ENCODE results near the gene HERC5. TPM values are rescaled to one million over a fixed set of nuclear protein-coding genes. Genes with fewer than 3 reads are reported as not detected.

HERC5 gene
- total and polyA plus RNA-seq, 2 donors = 6.5 to 9.1 TPM

DNA sequence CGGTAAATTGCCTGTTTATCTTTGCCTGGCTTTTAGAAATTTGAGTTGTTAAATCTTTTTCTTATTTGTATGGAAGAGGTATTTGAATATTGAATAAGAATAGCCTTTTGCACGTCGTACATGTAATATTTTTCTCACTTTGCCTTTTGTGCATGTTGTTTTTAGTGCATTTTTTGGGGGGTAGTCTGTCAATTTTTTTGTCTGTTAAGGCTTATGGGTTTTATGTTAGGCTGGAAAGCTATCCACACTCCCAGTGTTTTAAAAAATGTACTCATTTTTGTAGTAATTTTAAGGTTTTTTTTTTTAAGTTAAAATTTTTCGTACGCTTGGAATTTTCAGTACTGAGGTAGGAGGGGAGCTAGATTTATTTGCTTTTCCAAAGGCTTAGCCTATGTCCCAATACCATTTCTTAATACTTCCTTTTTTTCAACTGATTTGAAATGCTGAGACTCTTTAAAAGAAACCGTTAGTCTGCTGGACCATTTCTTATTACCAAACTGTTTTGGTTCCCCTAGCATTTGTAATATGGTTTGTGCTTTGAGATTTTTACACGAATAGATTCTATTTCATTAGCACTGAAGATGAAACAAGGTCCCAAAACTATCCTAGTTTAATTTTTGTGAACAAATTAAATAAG lies 1.3 kb downstream of the HERC5 start:
- no peak for DNase-seq (ENCODE audit: extremely low spot score)
- WGBS = 50% methylated on average over 7 of the region's 7 CpGs

DNA sequence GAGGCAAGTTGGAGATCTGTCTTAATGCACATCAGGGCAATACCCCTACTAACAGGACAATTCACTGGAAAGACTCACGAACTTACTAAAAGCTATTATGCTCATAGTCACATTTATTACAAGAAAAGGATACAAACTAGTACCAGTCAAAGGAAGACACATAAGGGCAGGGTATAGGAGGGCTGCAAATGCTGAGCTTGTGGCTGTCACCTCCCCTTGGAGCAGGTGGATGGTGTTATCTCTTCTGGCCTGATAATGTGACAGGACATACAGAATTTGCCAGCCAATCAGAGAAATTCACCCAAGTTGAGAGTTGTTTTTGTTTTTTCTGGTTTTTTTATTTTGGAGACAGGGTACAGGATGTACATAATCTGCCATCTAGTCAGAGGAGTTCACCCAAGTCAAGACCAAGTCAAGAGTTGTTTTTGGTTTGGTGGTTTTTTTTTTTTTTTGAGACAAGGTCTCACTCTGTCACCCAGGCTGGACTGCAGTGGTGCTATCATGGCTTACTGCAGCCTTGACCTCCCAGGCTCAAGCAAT lies 8.8 kb downstream of the HERC5 start:
- H3K27ac ChIP-seq (ENCODE audit: low read depth) = no peak overlapping the region
- no peaks in the 10 kb centered on the region for H3K4me1 ChIP-seq (ENCODE audit: insufficient read depth)
- no peaks in the 10 kb centered on the region for H3K36me3 ChIP-seq (ENCODE audit: insufficient read depth)
- DNase-seq (ENCODE audit: extremely low spot score) = no peak
- H3K4me3 ChIP-seq (ENCODE audit: low read depth, low read length) = no peak overlapping the region
- WGBS = 91% methylated on average over 1 of the region's 1 CpG

More for the DNA sequence above, 1.3 kb downstream of the HERC5 start:
- peak overlapping the region; percentile 76 for H3K4me3 ChIP-seq (ENCODE audit: low read depth, low read length)
- no peaks in the 10 kb centered on the region for H3K4me1 ChIP-seq (ENCODE audit: insufficient read depth)
- no peaks in the 10 kb centered on the region for H3K36me3 ChIP-seq (ENCODE audit: insufficient read depth)
- no peak overlapping the region for H3K27ac ChIP-seq (ENCODE audit: low read depth)

DNA sequence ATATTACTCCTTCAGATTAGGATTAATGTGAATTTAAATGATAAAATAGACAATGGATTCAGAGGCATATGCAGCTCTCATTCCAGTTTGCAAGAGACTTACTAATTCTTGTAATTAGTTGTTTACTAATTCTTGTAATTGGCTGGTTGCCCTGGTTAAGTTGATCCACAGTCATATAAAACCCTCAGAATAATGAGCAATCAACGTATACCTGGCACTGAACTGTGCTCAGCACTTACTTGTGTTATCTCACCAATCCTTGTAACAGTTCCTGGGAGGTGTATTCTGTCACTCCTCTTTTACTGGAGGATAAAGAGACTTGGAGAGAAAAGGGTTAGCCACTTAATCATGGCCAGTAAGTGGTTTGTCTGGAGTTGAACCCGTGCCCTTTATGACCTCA lies 10.5 kb downstream of the HERC5 start:
- H3K36me3 ChIP-seq (ENCODE audit: insufficient read depth) = no peaks in the 10 kb centered on the region
- WGBS = 64% methylated on average over 2 of the region's 2 CpGs
- no peak overlapping the region for H3K4me3 ChIP-seq (ENCODE audit: low read depth, low read length)
- no peak overlapping the region for H3K27ac ChIP-seq (ENCODE audit: low read depth)
- no peaks in the 10 kb centered on the region for H3K4me1 ChIP-seq (ENCODE audit: insufficient read depth)
- no peak for DNase-seq (ENCODE audit: extremely low spot score)

DNA sequence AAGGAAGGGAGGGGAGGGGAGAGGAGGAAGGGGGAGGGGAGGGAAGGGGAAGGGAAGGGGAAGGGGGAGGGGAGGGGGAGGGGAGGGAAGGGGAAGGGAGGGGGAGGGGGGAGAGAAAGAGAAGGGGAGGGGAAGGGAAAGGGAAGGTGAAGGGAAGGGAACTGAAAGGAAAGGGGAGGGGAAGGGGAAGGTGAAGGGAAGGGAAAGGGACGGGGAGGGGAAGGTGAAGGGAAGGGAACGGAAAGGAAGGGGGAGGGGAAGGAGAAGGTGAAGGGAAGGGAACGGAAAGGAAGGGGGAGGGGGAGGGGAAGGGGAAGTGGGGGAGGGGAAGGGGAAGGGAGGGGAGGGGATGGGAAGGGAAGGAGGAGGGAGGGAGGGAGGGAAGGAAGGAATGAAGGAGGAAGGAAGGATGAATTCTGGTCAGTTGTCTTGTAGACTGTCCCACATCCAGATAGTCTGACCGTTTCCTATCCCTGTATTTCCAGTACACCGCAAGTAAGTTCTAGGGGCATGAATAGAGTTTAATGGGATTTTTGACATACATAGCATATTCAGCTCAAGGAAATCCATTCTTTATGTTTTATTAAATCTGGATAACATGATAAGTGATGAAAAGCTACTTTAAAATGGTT lies 20.4 kb downstream of the HERC5 start:
- no peak overlapping the region for H3K27ac ChIP-seq (ENCODE audit: low read depth)
- H3K4me3 ChIP-seq (ENCODE audit: low read depth, low read length) = no peak overlapping the region
- WGBS = 83% methylated on average over 5 of the region's 5 CpGs
- H3K36me3 ChIP-seq (ENCODE audit: insufficient read depth) = peaks cover 2% of the 10 kb centered on the region
- no peak for DNase-seq (ENCODE audit: extremely low spot score)
- no peaks in the 10 kb centered on the region for H3K4me1 ChIP-seq (ENCODE audit: insufficient read depth)

DNA sequence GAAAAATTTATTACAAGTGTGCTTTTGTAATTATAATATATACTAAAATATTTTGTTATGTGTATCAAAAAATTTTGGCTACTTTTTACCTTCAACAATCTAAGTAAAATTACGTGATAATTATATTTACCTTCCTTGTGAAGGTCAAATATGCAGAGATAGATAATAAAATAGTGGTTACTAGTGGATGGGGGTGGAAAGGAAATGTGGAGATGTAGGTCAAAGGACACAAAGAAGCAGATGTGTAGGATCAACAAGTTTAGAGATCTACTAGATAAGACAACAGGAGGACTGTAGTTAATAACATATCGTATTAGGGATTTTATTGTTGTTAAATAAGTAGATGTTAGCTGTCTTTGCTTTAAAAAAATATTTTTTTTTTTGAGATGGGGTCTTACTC lies 21.3 kb downstream of the HERC5 start:
- DNase-seq (ENCODE audit: extremely low spot score) = no peak
- Histone ChIP-seq H3K36me3 (ENCODE audit: insufficient read depth) (peaks cover 2% of the 10 kb centered on the region), H3K4me1 (ENCODE audit: insufficient read depth) (no peaks in the 10 kb centered on the region), H3K4me3 (ENCODE audit: low read depth, low read length) (no peak overlapping the region), H3K27ac (ENCODE audit: low read depth) (no peak overlapping the region)
- 83% methylated on average over 2 of the region's 2 CpGs for WGBS

DNA sequence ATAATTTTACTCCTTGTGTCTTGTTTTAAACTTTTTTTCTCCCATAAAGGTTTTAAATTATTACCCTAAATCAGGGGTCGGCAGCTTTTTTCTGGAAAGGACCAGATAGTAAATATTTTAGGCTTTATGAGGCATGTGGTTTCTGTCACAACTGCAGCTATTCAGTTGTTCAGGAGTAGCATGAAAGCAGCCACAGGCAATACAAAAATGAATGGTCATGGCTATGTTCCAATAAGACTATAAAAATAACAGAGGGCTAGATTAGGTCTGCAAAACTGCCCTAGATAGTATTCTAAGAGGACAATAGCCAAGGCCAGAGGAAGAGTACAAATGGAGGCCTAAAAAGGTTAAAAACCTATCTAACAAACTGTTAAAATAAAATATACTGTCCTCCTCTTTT lies 24.6 kb downstream of the HERC5 start:
- WGBS = 22% methylated on average over 1 of the region's 1 CpG

DNA sequence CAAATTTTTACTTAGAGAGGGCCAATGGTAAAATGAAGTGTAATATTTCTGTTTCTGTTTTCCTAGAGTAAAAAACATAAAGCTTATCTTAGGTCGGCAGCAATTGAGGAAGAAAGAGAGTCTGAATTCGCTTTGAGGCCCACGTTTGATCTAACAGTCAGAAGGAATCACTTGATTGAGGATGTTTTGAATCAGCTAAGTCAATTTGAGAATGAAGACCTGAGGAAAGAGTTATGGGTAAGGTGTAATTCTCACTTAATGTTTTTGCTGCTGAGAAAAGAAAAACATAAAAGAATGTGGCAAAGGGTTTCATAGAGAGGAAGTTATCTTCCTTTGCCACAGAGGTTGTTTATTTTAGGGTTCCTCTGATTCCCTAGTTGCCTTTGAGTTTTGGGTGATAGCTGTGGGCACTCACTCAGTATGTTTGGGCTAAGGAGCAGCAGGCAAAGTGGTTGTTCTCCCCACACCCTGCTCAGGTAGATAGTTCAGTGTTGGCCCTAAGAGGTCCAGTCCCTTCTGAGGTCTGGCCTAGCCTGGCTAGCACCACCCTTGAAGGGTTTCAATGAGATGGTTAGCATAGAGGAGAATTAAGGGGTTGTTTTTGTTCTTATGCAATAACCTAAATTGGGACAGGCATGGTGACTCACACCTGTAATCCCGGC lies 32.3 kb downstream of the HERC5 start:
- 71% methylated on average over 4 of the region's 4 CpGs for WGBS
- no peak for DNase-seq (ENCODE audit: extremely low spot score)

More for the DNA sequence above, 24.6 kb downstream of the HERC5 start:
- peaks cover 2% of the 10 kb centered on the region for H3K36me3 ChIP-seq (ENCODE audit: insufficient read depth)
- no peak overlapping the region for H3K4me3 ChIP-seq (ENCODE audit: low read depth, low read length)
- no peak overlapping the region for H3K27ac ChIP-seq (ENCODE audit: low read depth)
- no peak for DNase-seq (ENCODE audit: extremely low spot score)
- no peaks in the 10 kb centered on the region for H3K4me1 ChIP-seq (ENCODE audit: insufficient read depth)

DNA sequence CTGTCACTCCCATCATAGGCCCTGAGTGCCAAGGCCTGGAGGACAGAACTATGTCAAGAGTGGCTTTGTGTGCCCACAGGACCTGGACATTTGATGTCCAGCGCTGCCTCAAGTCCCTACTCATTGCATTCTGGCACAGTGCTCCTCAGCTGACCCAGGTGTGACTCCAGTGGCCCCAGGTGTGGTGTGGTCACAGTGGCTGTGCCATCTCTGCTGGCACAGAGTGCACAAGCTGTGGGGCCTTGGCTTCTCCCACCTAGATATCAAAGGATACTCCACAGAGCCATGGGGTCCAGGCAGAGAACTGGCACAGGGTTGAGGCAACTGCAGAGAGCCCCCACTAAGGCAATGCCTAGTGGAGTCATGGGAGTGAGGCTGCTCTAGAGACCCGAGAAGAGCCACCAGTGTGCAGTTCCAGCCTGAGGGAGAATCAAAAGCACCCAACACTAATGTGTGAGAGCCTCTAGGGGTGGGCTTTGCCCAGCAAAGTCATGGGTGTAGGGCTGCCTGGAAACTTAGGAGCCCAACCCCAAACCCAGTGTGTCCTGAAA lies 41.0 kb downstream of the HERC5 start:
- 91% methylated on average over 2 of the region's 2 CpGs for WGBS
- H3K4me3 ChIP-seq (ENCODE audit: low read depth, low read length) = no peak overlapping the region
- DNase-seq (ENCODE audit: extremely low spot score) = no peak
- no peaks in the 10 kb centered on the region for H3K4me1 ChIP-seq (ENCODE audit: insufficient read depth)
- no peaks in the 10 kb centered on the region for H3K36me3 ChIP-seq (ENCODE audit: insufficient read depth)
- no peak overlapping the region for H3K27ac ChIP-seq (ENCODE audit: low read depth)

More for the DNA sequence above, 32.3 kb downstream of the HERC5 start:
- H3K27ac ChIP-seq (ENCODE audit: low read depth) = no peak overlapping the region
- peaks cover 1% of the 10 kb centered on the region for H3K36me3 ChIP-seq (ENCODE audit: insufficient read depth)
- H3K4me1 ChIP-seq (ENCODE audit: insufficient read depth) = no peaks in the 10 kb centered on the region
- no peak overlapping the region for H3K4me3 ChIP-seq (ENCODE audit: low read depth, low read length)

DNA sequence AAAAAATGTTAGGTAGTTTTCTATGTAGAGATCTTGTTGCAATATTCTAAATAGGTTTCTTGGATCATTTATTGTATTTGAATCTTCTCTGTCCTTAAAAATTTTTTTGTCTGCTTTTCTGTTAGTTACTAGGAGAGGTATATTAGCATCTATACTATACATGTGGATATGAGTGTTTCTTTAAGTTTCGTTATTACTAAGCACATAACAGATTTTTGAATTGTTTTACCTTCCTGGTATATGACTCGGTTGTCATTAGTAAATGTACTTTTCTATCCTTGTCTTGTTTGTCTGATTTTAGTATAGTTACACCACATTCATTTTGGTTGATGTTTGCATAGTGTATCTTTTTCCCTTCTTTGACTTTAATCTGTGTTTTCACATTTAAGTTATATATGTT lies 46.4 kb downstream of the HERC5 start:
- Histone ChIP-seq H3K4me1 (ENCODE audit: insufficient read depth) (no peaks in the 10 kb centered on the region), H3K36me3 (ENCODE audit: insufficient read depth) (no peaks in the 10 kb centered on the region), H3K4me3 (ENCODE audit: low read depth, low read length) (no peak overlapping the region), H3K27ac (ENCODE audit: low read depth) (no peak overlapping the region)
- 94% methylated on average over 2 of the region's 2 CpGs for WGBS
- no peak for DNase-seq (ENCODE audit: extremely low spot score)

DNA sequence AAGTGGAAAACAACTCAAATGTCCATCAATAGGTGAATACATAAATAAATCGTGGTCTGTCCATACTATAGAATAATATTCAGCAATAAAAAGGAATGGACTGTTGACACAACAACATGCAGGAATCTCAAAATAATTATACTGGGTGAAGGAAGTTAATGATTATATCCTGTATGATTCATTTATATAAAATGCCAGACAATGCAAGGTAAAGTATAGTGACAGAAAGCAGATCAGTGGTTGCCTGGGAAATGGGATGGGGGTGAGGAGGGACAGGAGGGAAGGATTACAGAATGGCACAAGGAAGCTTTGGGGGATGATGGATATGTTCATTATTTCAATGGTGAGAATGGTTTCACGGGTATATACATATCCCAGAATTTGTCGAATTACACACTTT lies 54.3 kb downstream of the HERC5 start:
- WGBS = 89% methylated on average over 3 of the region's 3 CpGs

DNA sequence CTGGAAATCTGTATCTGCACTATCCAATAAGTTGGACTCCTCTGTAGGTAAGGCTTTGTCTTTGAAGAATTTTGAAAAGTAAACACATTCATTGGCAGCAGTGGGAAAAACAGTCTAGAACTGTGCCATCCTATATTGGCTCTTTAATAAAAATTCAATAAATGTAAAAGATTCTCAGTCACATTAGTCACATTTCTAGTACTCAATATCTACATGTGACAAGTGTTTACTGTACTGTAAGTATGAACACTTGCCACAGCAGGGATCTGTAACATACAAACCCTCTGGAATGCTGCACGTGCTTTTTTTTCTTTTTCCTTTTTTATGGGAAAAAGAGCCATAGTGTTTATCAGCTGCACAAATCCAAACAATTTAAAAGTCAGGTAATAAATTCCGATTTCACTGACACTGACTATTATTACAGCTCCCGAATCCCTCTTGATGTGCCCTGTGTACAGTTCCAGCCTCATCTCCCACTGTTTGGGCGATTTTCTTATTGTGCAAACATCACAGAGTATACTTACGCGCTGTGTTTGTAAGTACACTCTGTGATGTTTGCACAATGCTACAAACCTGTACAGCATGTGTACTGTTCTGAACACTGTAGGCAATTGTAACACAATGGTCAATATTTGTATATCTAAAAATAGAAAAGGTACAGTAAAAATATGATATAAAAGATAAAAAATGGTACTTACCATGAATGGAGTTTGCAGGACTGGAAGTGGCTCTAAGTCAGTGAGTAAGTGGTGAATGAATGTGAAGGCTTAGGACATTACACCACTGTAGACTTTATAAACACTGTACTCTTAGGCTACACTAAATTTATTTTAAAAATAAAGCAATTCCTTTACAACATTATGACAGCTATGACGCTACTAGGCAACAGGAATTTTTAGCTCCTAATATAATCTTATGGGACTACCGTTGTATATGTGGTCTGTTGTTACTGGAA lies 57.9 kb downstream of the HERC5 start:
- Histone ChIP-seq H3K4me3 (ENCODE audit: low read depth, low read length) (no peak overlapping the region), H3K27ac (ENCODE audit: low read depth) (no peak overlapping the region), H3K4me1 (ENCODE audit: insufficient read depth) (no peaks in the 10 kb centered on the region), H3K36me3 (ENCODE audit: insufficient read depth) (no peaks in the 10 kb centered on the region)
- 60% methylated on average over 8 of the region's 8 CpGs for WGBS
- no peak for DNase-seq (ENCODE audit: extremely low spot score)

More for the DNA sequence above, 54.3 kb downstream of the HERC5 start:
- Histone ChIP-seq H3K27ac (ENCODE audit: low read depth) (no peak overlapping the region), H3K4me3 (ENCODE audit: low read depth, low read length) (no peak overlapping the region), H3K36me3 (ENCODE audit: insufficient read depth) (no peaks in the 10 kb centered on the region), H3K4me1 (ENCODE audit: insufficient read depth) (no peaks in the 10 kb centered on the region)
- no peak for DNase-seq (ENCODE audit: extremely low spot score)

DNA sequence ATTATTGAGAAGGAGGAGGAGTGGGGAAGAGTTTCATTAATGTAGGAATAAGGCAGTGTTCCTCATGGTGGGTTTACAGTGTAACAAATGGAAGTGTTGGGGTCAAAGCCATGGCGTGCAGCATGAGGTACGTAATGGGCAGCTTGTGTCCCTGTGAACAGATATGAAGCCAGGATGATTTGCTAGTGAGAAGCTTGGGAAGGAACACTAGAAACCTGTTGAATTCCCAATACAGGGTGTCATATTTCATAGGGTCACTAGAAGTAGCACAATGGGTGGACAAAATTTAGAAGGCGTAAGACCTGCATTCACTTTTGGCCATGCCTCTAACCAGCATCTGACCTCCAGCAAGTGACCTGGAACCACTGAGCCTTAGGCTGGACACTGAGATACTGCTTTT lies 59.8 kb downstream of the HERC5 start:
- no peak for DNase-seq (ENCODE audit: extremely low spot score)
- Histone ChIP-seq H3K36me3 (ENCODE audit: insufficient read depth) (peaks cover 2% of the 10 kb centered on the region), H3K4me3 (ENCODE audit: low read depth, low read length) (no peak overlapping the region), H3K4me1 (ENCODE audit: insufficient read depth) (no peaks in the 10 kb centered on the region), H3K27ac (ENCODE audit: low read depth) (no peak overlapping the region)
- 91% methylated on average over 3 of the region's 3 CpGs for WGBS

DNA sequence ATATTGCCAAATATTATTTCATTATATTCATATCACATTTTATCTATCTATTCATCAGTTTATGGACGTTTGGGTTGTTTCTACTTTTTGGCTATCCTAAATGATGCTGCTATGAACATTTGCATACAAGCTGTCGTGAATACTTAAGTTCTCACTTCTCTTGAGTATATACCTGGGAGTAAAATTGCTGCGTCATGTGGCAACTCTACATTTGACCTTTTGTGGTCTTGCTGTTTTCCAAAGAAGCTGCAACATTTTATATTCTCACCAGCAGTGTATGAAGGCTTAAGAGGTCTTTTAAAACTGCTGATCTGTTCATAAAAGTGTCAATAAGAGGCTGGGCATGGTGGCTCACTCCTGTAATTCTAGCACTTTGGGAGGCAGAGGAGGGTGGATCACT lies 60.9 kb downstream of the HERC5 start:
- Histone ChIP-seq H3K4me1 (ENCODE audit: insufficient read depth) (no peaks in the 10 kb centered on the region), H3K27ac (ENCODE audit: low read depth) (no peak overlapping the region), H3K36me3 (ENCODE audit: insufficient read depth) (peaks cover 2% of the 10 kb centered on the region), H3K4me3 (ENCODE audit: low read depth, low read length) (no peak overlapping the region)
- WGBS = 75% methylated on average over 3 of the region's 3 CpGs
- DNase-seq (ENCODE audit: extremely low spot score) = no peak

All from urinary bladder (tissue), 4 donors.